OCI-LY1 (cell line): ENCODE results near the gene N4BP3.

Source experiments
- EZH2 ChIP-seq: fragments of 200-600 bp; sonication (generic), shearing (Covaris generic); IDR thresholded peaks from 2 replicates; pipeline ENCODE4 v1.8.0; 2017; ENCODE audit warnings: borderline replicate concordance, mixed run types, mild to moderate bottlenecking, antibody characterized with exemption, low read length, moderate library complexity, mixed read lengths
- TF ChIP-seq, protein P1 (sequence below): fragments of 200-600 bp; sonication (generic), shearing (Covaris generic); IDR thresholded peaks from 2 replicates; pipeline ENCODE4 v1.5.1; 2017; ENCODE audit warnings: mild to moderate bottlenecking, antibody characterized with exemption, low read length, moderate library complexity, mixed read lengths

DNA sequence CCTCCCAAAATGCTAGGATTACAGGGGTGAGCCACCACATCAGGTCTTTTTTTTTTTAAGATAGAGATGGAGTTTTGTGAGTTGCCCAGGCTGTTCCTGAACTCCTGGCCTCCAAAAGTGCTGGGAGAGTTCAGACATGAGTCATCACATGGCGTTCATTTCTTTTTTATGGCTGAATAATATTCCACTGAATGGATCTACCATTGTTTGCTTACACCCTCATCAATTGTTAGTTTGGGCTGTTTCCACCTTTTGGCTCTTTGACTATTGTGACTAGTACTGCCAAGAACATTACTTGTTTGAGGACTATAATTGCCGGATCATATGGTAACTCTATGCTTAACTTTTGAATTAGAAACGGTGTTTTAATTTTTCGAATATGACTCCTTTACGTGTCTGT lies 787 bp upstream of the N4BP3 start:
- TF ChIP-seq, protein P1, sequence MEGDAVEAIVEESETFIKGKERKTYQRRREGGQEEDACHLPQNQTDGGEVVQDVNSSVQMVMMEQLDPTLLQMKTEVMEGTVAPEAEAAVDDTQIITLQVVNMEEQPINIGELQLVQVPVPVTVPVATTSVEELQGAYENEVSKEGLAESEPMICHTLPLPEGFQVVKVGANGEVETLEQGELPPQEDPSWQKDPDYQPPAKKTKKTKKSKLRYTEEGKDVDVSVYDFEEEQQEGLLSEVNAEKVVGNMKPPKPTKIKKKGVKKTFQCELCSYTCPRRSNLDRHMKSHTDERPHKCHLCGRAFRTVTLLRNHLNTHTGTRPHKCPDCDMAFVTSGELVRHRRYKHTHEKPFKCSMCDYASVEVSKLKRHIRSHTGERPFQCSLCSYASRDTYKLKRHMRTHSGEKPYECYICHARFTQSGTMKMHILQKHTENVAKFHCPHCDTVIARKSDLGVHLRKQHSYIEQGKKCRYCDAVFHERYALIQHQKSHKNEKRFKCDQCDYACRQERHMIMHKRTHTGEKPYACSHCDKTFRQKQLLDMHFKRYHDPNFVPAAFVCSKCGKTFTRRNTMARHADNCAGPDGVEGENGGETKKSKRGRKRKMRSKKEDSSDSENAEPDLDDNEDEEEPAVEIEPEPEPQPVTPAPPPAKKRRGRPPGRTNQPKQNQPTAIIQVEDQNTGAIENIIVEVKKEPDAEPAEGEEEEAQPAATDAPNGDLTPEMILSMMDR = no peak
- TF ChIP-seq EZH2 = no peak
